Activated T-helper 9 cell treated with anti-CD3 and anti-CD28 coated beads, Interleukin-2, amount 50 U/mL, for 16 hours (primary cell): ENCODE data around the gene RAPSN.

Experiments
- DNase-seq: peaks from one replicate; pipeline ENCODE4 v3.0.0-alpha.2; 2020; ENCODE audit warnings: low read depth

RAPSN gene

DNA sequence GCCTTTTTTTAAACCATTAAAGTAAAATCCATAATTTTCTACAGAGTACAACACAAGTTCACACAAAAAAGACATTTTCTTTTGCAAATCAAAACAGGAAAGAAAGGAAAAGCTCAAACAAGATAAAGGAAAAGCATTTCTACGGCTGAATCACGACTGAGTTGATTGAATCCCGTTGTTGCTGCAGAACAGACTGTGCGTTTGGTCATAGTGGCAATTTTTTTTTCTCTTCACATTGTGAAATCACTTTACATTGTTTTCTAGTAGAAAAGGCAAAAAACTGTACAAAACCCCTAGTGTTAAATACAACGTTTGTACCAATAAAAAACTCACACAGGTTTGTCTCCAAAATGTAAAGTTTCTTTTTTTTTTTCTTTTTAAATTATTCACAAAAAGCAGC, 17.3 kb upstream of the RAPSN start:
- DNase-seq = no peak

GRCh38 chr11:47464483-47464882, 15.5 kb upstream of the RAPSN start:
- DNase-seq = no peak

GRCh38 chr11:47461876-47462275, 12.9 kb upstream of the RAPSN start:
- no peak for DNase-seq

DNA sequence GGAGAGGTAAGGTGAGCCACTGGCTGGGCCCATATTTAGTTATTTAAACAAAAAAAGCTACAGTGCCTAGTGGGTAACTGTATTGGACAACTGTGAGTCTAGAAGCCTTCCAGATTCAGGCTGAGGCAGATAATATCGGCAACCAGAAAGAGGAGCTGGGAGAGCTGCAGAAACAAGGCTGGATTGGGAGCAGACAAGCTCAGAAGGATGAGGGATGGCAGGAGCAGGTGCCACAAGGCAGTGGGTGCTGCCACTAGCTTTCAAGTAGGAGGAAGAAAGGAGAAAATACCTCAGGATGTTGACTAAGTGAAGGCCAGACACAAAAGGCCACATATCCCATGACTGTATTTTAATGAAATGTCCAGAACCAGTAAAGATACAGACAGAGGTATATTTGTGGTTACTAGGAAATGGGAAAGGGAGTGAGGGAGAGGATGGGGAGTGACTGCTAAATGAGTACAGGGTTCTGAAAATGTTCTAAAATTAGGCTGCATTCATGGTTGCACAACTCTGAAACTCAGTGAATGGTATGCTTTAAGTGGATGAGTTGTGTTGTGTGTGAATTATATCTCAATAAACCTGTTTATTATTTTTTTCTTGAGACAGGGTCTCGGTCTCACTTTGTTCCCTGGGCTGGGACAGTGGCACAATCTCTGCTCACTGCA, 11.8 kb upstream of the RAPSN start:
- DNase-seq = no peak

DNA sequence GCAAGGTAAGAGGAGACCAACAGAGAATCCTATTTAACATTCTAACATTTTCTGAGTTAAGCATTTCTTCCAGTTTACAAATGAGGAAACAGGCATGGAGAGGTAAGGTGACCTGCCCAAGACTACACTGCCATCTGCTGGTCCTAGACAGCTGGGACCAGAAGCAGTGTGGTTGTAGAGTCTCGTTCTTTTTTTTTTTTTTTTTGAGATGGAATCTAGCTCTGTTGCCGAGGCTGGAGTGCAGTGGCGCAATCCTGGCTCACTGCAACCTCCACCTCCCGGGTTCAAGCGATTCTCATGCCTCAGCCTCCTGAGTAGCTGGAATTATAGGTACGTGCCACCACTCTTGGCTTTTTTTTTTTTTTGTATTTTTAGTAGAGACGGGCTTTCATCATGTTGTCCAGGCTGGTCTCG, 5.3 kb upstream of the RAPSN start:
- peak; percentile 35 for DNase-seq

DNA sequence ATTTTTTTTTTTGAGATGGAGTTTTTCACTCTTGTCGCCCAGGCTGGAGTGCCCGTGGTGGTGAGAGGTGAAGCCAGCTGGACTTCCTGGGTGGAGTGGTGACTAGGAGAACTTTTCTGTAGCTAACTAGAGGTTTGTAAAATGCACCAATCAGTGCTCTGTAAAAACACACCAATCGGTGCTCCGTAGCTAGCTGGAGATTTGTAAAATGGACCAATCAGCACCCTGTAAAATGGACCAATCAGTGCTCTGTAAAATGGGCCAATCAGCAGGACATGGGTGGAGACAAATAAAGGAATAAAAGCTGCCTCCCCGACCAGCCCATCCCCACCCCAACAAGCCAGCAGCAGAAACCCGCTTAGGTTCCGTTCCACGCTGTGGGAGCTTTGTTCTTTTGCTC, 4.4 kb upstream of the RAPSN start:
- DNase-seq = no peak

DNA sequence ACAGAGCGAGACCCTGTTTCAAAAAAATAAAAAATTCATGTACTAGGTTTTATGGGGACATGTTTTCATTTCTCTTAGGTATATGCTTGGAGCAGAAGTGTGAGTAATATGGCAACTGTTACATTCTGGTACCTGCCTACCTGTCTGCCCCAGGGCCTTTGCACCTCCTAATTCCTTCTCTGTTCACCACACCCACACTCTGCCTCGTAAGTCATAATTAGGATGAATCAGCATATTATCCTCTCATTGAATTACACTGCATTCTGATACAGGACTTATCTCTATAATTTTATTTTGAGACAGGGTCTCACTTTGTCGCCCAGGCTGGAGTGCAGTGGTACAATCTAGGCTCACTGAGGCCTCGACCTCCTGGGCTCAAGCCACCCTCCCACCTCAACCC, 3.1 kb upstream of the RAPSN start:
- no peak for DNase-seq

GRCh38 chr11:47451436-47451835, 2.5 kb upstream of the RAPSN start:
- no peak for DNase-seq

GRCh38 chr11:47449541-47449940, 605 bp upstream of the RAPSN start:
- no peak for DNase-seq

DNA sequence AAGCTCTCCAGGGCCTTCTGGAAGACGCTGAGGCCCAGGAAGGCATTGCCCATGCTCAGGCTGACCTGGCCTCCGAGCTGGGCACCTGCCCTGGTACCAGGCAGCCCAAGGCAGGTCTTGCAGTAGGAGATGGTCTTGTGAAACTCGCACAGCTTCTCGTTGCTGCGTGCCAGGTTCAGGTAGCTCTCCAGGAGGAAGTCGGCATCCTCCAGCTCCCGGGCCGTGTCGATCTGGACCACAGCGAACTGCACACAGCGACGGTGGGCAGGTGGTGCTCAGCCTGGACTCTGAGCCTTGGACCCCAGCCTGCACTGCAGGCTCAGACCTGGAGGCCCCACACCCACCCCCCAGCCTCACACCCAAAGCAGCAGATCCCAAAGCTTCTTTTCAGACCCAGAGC, 1.0 kb downstream of the RAPSN start:
- no peak for DNase-seq

- DNase-seq = no peak
These were observed 2.1 kb downstream of the RAPSN start for GRCh38 chr11:47446833-47447232.

- no peak for DNase-seq
These were observed 3.1 kb downstream of the RAPSN start for GRCh38 chr11:47445840-47446239.

- no peak for DNase-seq
These were observed 5.1 kb downstream of the RAPSN start for GRCh38 chr11:47443817-47444216.

- no peak for DNase-seq
These were observed 5.8 kb downstream of the RAPSN start for GRCh38 chr11:47443028-47443700.

DNA sequence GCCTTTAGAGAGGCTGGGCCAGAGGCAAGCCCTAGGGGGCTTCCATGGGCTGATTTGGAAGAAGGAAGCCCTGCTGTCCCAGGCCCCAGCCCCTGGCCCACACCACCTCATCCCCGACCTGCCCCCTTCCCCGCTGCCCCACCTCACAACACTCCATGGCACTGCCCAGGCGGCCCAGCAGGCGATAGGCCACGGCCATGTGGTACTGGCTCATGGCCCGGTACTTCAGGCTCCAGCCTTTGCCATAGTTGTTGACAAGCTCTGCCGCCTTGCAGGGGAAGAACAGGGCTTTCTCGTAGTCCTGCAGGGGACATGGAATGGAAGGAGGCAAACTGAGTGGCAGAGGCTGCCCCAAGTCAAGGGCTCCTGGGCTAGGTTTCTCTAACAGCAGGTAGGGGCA, 6.4 kb downstream of the RAPSN start:
- DNase-seq = no peak

DNA sequence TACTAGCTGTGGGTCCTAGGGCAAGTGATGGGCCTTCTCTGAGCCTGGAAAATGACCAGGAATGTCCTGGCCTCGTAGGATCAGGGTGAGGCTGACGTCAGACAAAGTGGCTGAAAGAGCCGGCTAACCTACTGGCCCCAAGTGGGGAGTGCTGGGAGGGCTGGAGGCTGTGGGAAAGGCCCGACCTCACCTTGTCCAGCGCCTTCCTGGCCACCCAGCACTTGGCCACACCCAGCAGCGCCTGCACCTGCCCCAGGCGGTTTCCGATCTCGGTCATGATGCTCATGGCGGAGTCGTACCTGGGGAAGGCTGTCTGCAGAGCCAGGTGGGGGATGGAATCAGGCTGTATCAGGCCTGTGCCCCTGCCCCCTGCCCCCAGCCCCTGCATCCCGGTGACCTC, 7.5 kb downstream of the RAPSN start:
- no peak for DNase-seq

DNA sequence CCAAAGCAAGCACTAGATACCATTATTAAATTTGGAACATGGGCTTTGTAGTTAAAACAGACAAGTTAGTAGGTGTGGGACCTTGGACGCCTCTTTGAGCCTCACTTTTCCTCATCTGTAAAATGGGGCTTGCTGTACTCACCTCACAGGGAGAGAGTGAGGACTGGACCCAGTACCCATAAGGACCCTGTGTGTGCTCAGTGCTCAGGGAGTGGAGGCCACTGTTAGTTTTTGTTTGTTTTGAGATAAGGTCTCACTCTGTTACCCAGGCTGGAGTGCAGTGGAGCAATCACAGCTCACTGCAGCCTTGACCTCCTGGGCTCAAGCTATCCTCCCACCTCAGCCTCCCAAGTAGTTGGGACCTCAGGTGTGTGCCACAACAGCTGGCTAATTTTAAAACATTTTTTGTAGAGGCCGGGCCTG, 8.9 kb downstream of the RAPSN start:
- no peak for DNase-seq

GRCh38 chr11:47438721-47439120, 10.2 kb downstream of the RAPSN start:
- no peak for DNase-seq

- DNase-seq = no peak
These were observed 11.1 kb downstream of the RAPSN start for GRCh38 chr11:47437746-47438418.

DNA sequence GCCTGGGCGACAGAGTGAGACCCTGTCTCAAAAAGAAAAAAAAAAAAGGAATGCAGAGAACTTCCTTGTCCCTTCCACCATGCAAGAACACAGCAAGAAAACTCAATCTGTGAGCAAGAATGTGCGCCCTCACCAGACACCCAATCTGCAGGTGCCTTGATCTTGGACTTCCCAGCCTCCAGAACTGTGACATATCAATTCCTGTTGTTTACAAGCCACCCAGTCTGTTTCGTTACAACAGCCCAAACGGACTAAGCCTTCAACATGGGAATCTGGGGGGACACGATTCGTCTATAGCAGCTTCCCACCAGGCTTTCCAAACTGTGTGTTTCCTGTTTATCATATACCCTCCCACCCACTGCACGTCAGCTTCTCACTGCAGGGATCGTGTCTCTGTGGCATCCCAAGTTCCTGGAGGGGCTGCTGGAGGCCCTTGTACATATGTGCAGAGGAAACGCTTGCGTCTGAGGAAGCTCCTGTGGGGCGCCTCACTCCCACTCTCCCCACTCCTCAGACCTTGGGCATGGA, 11.7 kb downstream of the RAPSN start:
- DNase-seq = no peak

GRCh38 chr11:47436726-47437125, 12.2 kb downstream of the RAPSN start:
- no peak for DNase-seq

DNA sequence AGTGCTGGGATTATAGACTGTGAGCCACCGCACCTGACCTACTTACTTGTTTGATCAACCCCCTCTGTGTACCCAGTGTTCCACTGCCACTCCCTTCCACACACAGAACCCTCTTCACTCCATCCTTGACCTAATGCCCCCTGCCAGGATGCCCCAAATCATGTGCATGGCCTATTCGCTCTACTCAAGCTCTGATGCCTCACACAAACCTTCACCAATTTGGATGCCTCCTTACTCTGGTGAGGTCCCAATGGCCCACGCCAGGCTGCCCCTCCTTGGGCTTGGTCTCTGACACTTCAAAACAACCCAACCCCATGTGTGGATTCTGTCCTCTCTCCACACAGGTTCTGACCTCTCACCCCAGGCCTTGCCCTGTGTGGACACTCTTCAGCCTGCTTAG, 13.2 kb downstream of the RAPSN start:
- DNase-seq = no peak
